B cell (primary cell): ENCODE results near the gene EEF1AKMT3. TPM values are rescaled to one million over a fixed set of nuclear protein-coding genes. Genes with fewer than 3 reads are reported as not detected.
A peak's percentile ranks its signal among the peaks of the same experiment; 100 is the strongest.

ENCODE experiments used
- ATAC-seq: fragments of 200-7000 bp; cut with Tn5 transposase; one replicate; pipeline ENCODE4 v1.10.0; 2021; ENCODE audit warnings: low read depth, mild to moderate bottlenecking, moderate number of reproducible peaks, moderate library complexity
- CTCF ChIA-PET: fragments of 350-600 bp; sonication (Branson Sonifier 250); formaldehyde crosslinking; loops from one replicate; lab custom pipeline; 2021; ENCODE audit warnings: antibody characterized with exemption, inconsistent platforms; lab: Charles Lee
- POLR2A ChIA-PET: fragments of 350-600 bp; sonication (Branson Sonifier 250); formaldehyde crosslinking; loops from one replicate; lab custom pipeline; 2021; ENCODE audit warnings: antibody characterized with exemption; lab: Charles Lee
- DNase-seq: peaks from one replicate; pipeline ENCODE4 v3.0.0; 2013
- H2AFZ ChIP-seq: 2 replicates; pipeline ENCODE4 v1.6.1; 2012; ENCODE audit warnings: mild to moderate bottlenecking, low read depth, low read length; ENCODE audit not compliant: insufficient read depth, poor library complexity, severe bottlenecking
- H3K27ac ChIP-seq, 2 donors: 1 replicate in 1 of 2; 2 replicates in 1 of 2; pipeline ENCODE4 v1.5.1; 2012 to 2013; ENCODE audit warnings: low read length in 2 of 2, mild to moderate bottlenecking in 2 of 2, moderate library complexity in 1 of 2
- H3K27me3 ChIP-seq, 4 experiments: fragments of 200-600 bp in 1 of 4; sonication (generic) in 1 of 4; replicated peaks in 1 of 4; 1 replicate in 2 of 4; 2 replicates in 2 of 4; pipeline versions ENCODE4 v1.6.1 to v1.7.0; 2013 to 2016; ENCODE audit warnings: low read length in 3 of 4, mild to moderate bottlenecking in 2 of 4, mixed read lengths in 1 of 4, moderate library complexity in 1 of 4; ENCODE audit not compliant: insufficient read depth in 4 of 4, control insufficient read depth in 3 of 4; ENCODE audit errors: control extremely low read depth in 1 of 4
- H3K36me3 ChIP-seq, 2 experiments: replicated peaks in 1 of 2; 1 replicate in 1 of 2; 2 replicates in 1 of 2; pipeline versions ENCODE4 v1.6.1 to v1.7.1; 2013; ENCODE audit warnings: low read length in 1 of 2; ENCODE audit not compliant: insufficient read depth in 2 of 2, control insufficient read depth in 1 of 2; ENCODE audit errors: control extremely low read depth in 1 of 2, extremely low read depth in 1 of 2
- H3K4me1 ChIP-seq, 2 donors: fragments of 200-600 bp in 1 of 2; sonication (generic) in 1 of 2; 1 replicate in 1 of 2; 2 replicates in 1 of 2; pipeline versions ENCODE4 v1.5.1 to v1.6.1; 2013 to 2017; ENCODE audit warnings: low read length in 2 of 2; ENCODE audit not compliant: control insufficient read depth in 2 of 2, insufficient read depth in 2 of 2
- H3K4me2 ChIP-seq: replicated peaks from 2 replicates; pipeline ENCODE3; 2012; ENCODE audit warnings: mild to moderate bottlenecking, low read depth, low read length; ENCODE audit not compliant: poor library complexity, severe bottlenecking
- H3K4me3 ChIP-seq, 5 experiments: fragments of 200-600 bp in 1 of 5; sonication (generic) in 1 of 5; 1 replicate in 3 of 5; 2 replicates in 2 of 5; pipeline versions ENCODE4 v1.5.1 to v1.7.0; 2011 to 2016; ENCODE audit warnings: low read length in 4 of 5, mild to moderate bottlenecking in 4 of 5, low read depth in 2 of 5, control low read depth in 1 of 5, moderate library complexity in 1 of 5; ENCODE audit not compliant: insufficient read depth in 1 of 5; ENCODE audit errors: control extremely low read depth in 1 of 5, extremely low read depth in 1 of 5
- H3K79me2 ChIP-seq: fragments of 200-600 bp; sonication (generic); one replicate; pipeline ENCODE4 v1.6.0; 2016; ENCODE audit warnings: low read length; ENCODE audit not compliant: control insufficient read depth, insufficient read depth
- H3K9ac ChIP-seq: fragments of 200-600 bp; sonication (generic); 2 replicates; pipeline ENCODE4 v1.6.1; 2017; ENCODE audit warnings: mild to moderate bottlenecking, low read length, moderate library complexity
- H3K9me3 ChIP-seq, 3 donors: one replicate each; pipeline versions ENCODE4 v1.6.1 to v1.7.1; 2013; ENCODE audit warnings: low read length in 2 of 3; ENCODE audit not compliant: control insufficient read depth in 2 of 3, insufficient read depth in 1 of 3; ENCODE audit errors: control extremely low read depth in 1 of 3
- H4K20me1 ChIP-seq: 2 replicates; pipeline ENCODE4 v1.6.0; 2012; ENCODE audit warnings: mild to moderate bottlenecking, low read length; ENCODE audit not compliant: insufficient read depth, control insufficient read depth, poor library complexity, severe bottlenecking
- H3K27ac Mint-ChIP-seq: one replicate; pipeline ENCODE4 v1.8.0; 2021; ENCODE audit warnings: mixed read lengths
- H3K27me3 Mint-ChIP-seq: one replicate; pipeline ENCODE4 v1.8.0; 2021; ENCODE audit warnings: mixed read lengths
- H3K4me1 Mint-ChIP-seq: one replicate; pipeline ENCODE4 v1.8.0; 2021; ENCODE audit warnings: mixed read lengths
- H3K4me3 Mint-ChIP-seq: one replicate; pipeline ENCODE4 v1.8.0; 2021; ENCODE audit warnings: mixed read lengths
- H3K9me3 Mint-ChIP-seq: one replicate; pipeline ENCODE4 v1.8.0; 2022; ENCODE audit warnings: mixed read lengths; ENCODE audit not compliant: insufficient read depth
- CTCF ChIP-seq: fragments of 200-600 bp; IDR thresholded peaks from one replicate; pipeline ENCODE4 v1.8.0; 2022; ENCODE audit warnings: antibody characterized with exemption, mild to moderate bottlenecking
- EZH2 ChIP-seq: IDR thresholded peaks from 2 replicates; pipeline ENCODE4 v1.6.1; 2012; ENCODE audit warnings: borderline replicate concordance, low read depth, mild to moderate bottlenecking, moderate library complexity, low read length; ENCODE audit not compliant: insufficient read depth, poor library complexity, severe bottlenecking
- WGBS: methylation state at CpG from one replicate; pipeline ENCODE4 v1.1.5; 2013; ENCODE audit warnings: missing lambda C conversion rate; ENCODE audit not compliant: insufficient coverage; 5-methylcytosine and 5-hydroxymethylcytosine counted together
- intact Hi-C: fragments of 100-400 bp; cut with micrococcal nuclease; formaldehyde crosslinking; loops from one replicate; pipeline ENCODE4 v1.10.0; 2022
- polyA plus RNA-seq: library from polyadenylated mRNA; depleted of rRNA; stranded (reverse); fragments of >200 nt; gene quantifications from 2 replicates; pipeline ENCODE4 v1.2.3, GENCODE V29; 2012
- total RNA-seq, 2 donors: library from RNA; stranded (reverse); fragments of 120-200 nt in 1 of 2; gene quantifications; 1 replicate in 1 of 2; 2 replicates in 1 of 2; pipeline versions ENCODE4 v1.2.3 to v1.2.4, GENCODE V29; 2013 to 2022

The EEF1AKMT3 gene
- total and polyA plus RNA-seq, 2 donors (not counting 1 experiment from before 2014, with no cell fraction given), result 0.89 to 1.3 TPM

- H4K20me1 ChIP-seq, result peaks cover 50% of the 10 kb centered on the region
- Mint-ChIP-seq H3K27me3 (no peaks in the 10 kb centered on the region), H3K4me3 (no peak overlapping the region), H3K27ac (no peak overlapping the region), H3K9me3 (no peaks in the 10 kb centered on the region), H3K4me1 (peaks cover 13% of the 10 kb centered on the region)
- peaks cover 0 to 70% of the 10 kb centered on the region in 2 experiments for H3K36me3 ChIP-seq
- WGBS, result 91% methylated on average over 6 of the region's 8 CpGs
- H3K9me3 ChIP-seq, result no peaks in the 10 kb centered on the region
- no peak overlapping the region for H3K27ac ChIP-seq
- no peak overlapping the region for H3K9ac ChIP-seq
- peaks cover 32% of the 10 kb centered on the region for H3K79me2 ChIP-seq
- DNase-seq (no peak), ATAC-seq (no peak)
- no peaks in the 10 kb centered on the region for H3K27me3 ChIP-seq
- intact Hi-C loops, result no loop called here
- TF ChIP-seq CTCF (no peak), EZH2 (no peak)
- H3K4me2 ChIP-seq, result no peak overlapping the region
- no peak overlapping the region for H2AFZ ChIP-seq
- peaks cover 12 to 15% of the 10 kb centered on the region in 2 donors for H3K4me1 ChIP-seq
- no peak overlapping the region for H3K4me3 ChIP-seq
- ChIA-PET POLR2A (no interaction called here), CTCF (no interaction called here)
These were observed 37.1 kb upstream of the EEF1AKMT3 start for GRCh38 chr12:57735198-57735855.

- Mint-ChIP-seq H3K9me3 (no peaks in the 10 kb centered on the region), H3K4me1 (peaks cover 19% of the 10 kb centered on the region), H3K27ac (peak overlapping the region; percentile 57), H3K4me3 (no peak overlapping the region), H3K27me3 (no peaks in the 10 kb centered on the region)
- intact Hi-C loops, result no loop called here
- ChIA-PET POLR2A (no interaction called here), CTCF (no interaction called here)
- Histone ChIP-seq H3K27me3 (no peaks in the 10 kb centered on the region), H3K36me3 (peaks cover 0 to 64% of the 10 kb centered on the region in 2 experiments), H3K4me1 (peaks cover 20 to 23% of the 10 kb centered on the region in 2 donors), H3K4me3 (no peak overlapping the region), H3K27ac (no peak overlapping the region), H3K79me2 (peaks cover 40% of the 10 kb centered on the region), H3K4me2 (no peak overlapping the region), H3K9ac (no peak overlapping the region), H2AFZ (no peak overlapping the region), H4K20me1 (peaks cover 57% of the 10 kb centered on the region), H3K9me3 (no peaks in the 10 kb centered on the region)
- ATAC-seq, result no peak
- 92% methylated on average over 28 of the region's 49 CpGs for WGBS
- TF ChIP-seq EZH2 (no peak), CTCF (no peak)
- no peak for DNase-seq
These were observed 36.3 kb upstream of the EEF1AKMT3 start for GRCh38 chr12:57735952-57736740.
